Measurements from ENCODE around the gene DNAJB13. TPM values are rescaled to one million over a fixed set of nuclear protein-coding genes. Genes with fewer than 3 reads are reported as not detected.

DNAJB13 gene
- total and polyA plus RNA-seq, 2 of the 13 experiments (the other 11 are each of a cell fraction or from before 2014, with no cell fraction given), result 2.3 TPM; not detected in 1

DNA sequence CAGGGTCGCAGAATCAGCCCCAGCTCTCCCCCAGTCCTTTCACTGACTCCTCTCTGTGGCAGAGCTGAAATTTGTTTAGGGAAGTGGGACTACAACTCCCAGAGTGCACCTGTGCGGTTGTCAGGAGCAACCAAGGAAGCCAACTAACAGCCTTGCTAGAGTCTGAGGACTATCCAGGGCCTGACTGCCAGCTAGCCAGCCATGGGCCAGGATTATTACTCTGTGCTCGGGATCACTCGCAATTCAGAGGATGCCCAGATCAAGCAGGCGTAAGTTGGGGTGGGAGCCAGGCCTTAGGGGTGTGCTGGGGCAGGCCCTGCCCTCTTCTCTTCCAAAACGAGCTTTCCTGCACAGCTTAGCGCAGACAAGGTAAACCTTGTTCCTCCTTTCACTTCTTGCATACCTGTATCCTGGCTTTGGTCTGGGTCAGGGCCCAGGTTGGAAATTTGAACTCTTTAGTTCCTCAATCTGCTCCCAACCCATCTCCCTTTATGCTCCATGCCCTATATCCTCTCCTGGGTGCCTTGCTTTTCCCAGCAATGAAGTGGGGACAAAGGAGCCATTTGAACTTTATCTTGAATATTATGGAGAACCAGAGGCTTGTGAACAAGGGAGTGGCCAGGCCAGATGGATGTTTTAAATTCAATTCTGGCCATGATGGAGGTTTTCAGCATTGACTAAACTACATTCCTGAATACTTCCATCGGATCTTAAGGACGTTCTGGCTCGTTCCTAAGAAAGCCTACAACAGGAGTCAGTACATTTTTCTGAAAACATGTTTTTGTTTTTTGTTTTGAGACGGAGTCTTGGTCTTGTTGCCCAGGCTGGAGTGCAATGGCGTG is at the start of gene DNAJB13 (continued):
- TF ChIP-seq, protein P1, sequence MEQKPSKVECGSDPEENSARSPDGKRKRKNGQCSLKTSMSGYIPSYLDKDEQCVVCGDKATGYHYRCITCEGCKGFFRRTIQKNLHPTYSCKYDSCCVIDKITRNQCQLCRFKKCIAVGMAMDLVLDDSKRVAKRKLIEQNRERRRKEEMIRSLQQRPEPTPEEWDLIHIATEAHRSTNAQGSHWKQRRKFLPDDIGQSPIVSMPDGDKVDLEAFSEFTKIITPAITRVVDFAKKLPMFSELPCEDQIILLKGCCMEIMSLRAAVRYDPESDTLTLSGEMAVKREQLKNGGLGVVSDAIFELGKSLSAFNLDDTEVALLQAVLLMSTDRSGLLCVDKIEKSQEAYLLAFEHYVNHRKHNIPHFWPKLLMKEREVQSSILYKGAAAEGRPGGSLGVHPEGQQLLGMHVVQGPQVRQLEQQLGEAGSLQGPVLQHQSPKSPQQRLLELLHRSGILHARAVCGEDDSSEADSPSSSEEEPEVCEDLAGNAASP (CRISPR knock-in tag; IDR thresholded peaks at IDR 0.05; ENCODE audit: borderline replicate concordance), result no peak
- TF ChIP-seq NBN (conservative IDR thresholded peaks at IDR 0.05), result no peak
- TF ChIP-seq, protein P2, sequence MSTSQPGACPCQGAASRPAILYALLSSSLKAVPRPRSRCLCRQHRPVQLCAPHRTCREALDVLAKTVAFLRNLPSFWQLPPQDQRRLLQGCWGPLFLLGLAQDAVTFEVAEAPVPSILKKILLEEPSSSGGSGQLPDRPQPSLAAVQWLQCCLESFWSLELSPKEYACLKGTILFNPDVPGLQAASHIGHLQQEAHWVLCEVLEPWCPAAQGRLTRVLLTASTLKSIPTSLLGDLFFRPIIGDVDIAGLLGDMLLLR (CRISPR knock-in tag; IDR thresholded peaks at IDR 0.05), result no peak
- no peak for TF ChIP-seq IKZF4 (CRISPR knock-in tag; IDR thresholded peaks at IDR 0.05; ENCODE audit: borderline replicate concordance, low read depth, not compliant biosample characterization)
- TF ChIP-seq ZBTB42 (CRISPR knock-in tag; IDR thresholded peaks at IDR 0.05), result no peak
- no peak for TF ChIP-seq KDM4B (CRISPR knock-in tag; IDR thresholded peaks at IDR 0.05)
- no peak for TF ChIP-seq ZNF160 (CRISPR knock-in tag; IDR thresholded peaks at IDR 0.05)
- no peak for TF ChIP-seq TP53 (CRISPR knock-in tag; conservative IDR thresholded peaks at IDR 0.05)
- TF ChIP-seq SP4 (CRISPR knock-in tag; IDR thresholded peaks at IDR 0.05), result 0 out of 2 replicates have a peak, but pooled peaks have one; percentile 29
- no peak for TF ChIP-seq ZNF850 (CRISPR knock-in tag; conservative IDR thresholded peaks at IDR 0.05)
- TF ChIP-seq ZNF44 (CRISPR knock-in tag; IDR thresholded peaks at IDR 0.05), result no peak
- TF ChIP-seq ZNF557 (CRISPR knock-in tag; IDR thresholded peaks at IDR 0.05), result no peak
- no peak for TF ChIP-seq ZNF234 (CRISPR knock-in tag; conservative IDR thresholded peaks at IDR 0.05)
- TF ChIP-seq, protein P3, sequence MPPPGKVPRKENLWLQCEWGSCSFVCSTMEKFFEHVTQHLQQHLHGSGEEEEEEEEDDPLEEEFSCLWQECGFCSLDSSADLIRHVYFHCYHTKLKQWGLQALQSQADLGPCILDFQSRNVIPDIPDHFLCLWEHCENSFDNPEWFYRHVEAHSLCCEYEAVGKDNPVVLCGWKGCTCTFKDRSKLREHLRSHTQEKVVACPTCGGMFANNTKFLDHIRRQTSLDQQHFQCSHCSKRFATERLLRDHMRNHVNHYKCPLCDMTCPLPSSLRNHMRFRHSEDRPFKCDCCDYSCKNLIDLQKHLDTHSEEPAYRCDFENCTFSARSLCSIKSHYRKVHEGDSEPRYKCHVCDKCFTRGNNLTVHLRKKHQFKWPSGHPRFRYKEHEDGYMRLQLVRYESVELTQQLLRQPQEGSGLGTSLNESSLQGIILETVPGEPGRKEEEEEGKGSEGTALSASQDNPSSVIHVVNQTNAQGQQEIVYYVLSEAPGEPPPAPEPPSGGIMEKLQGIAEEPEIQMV (CRISPR knock-in tag; IDR thresholded peaks at IDR 0.05; ENCODE audit: low read depth), result no peak
- peak; percentile 89; the same call in 1 of the 3 replicates for TF ChIP-seq MXI1 (IDR thresholded peaks at IDR 0.05; ENCODE audit: borderline replicate concordance, low read depth, low read length)
- no peak for TF ChIP-seq ZSCAN30 (CRISPR knock-in tag; IDR thresholded peaks at IDR 0.05)
- TF ChIP-seq, protein P4, sequence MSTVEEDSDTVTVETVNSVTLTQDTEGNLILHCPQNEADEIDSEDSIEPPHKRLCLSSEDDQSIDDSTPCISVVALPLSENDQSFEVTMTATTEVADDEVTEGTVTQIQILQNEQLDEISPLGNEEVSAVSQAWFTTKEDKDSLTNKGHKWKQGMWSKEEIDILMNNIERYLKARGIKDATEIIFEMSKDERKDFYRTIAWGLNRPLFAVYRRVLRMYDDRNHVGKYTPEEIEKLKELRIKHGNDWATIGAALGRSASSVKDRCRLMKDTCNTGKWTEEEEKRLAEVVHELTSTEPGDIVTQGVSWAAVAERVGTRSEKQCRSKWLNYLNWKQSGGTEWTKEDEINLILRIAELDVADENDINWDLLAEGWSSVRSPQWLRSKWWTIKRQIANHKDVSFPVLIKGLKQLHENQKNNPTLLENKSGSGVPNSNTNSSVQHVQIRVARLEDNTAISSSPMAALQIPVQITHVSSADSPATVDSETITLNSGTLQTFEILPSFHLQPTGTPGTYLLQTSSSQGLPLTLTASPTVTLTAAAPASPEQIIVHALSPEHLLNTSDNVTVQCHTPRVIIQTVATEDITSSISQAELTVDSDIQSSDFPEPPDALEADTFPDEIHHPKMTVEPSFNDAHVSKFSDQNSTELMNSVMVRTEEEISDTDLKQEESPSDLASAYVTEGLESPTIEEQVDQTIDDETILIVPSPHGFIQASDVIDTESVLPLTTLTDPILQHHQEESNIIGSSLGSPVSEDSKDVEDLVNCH (CRISPR knock-in tag; IDR thresholded peaks at IDR 0.05), result no peak
- TF ChIP-seq, protein P5, sequence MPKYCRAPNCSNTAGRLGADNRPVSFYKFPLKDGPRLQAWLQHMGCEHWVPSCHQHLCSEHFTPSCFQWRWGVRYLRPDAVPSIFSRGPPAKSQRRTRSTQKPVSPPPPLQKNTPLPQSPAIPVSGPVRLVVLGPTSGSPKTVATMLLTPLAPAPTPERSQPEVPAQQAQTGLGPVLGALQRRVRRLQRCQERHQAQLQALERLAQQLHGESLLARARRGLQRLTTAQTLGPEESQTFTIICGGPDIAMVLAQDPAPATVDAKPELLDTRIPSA (CRISPR knock-in tag; IDR thresholded peaks at IDR 0.05; ENCODE audit: borderline replicate concordance), result peak; percentile 47; the same call in 1 of the 2 replicates
- TF ChIP-seq, protein P6, sequence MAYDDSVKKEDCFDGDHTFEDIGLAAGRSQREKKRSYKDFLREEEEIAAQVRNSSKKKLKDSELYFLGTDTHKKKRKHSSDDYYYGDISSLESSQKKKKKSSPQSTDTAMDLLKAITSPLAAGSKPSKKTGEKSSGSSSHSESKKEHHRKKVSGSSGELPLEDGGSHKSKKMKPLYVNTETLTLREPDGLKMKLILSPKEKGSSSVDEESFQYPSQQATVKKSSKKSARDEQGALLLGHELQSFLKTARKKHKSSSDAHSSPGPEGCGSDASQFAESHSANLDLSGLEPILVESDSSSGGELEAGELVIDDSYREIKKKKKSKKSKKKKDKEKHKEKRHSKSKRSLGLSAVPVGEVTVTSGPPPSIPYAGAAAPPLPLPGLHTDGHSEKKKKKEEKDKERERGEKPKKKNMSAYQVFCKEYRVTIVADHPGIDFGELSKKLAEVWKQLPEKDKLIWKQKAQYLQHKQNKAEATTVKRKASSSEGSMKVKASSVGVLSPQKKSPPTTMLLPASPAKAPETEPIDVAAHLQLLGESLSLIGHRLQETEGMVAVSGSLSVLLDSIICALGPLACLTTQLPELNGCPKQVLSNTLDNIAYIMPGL (CRISPR knock-in tag; IDR thresholded peaks at IDR 0.05; ENCODE audit: borderline replicate concordance in 1 of 2, low read depth in 1 of 2), result no peak; a peak in 1 of 4 replicates
- peak; percentile 56; the same call in 1 of the 2 replicates for TF ChIP-seq FOXK1 (CRISPR knock-in tag; IDR thresholded peaks at IDR 0.05; ENCODE audit: borderline replicate concordance, low read depth)

All from HepG2 (cell line).